HepG2 (cell line): ENCODE measurements around the gene TRPC4AP. TPM values are rescaled to one million over a fixed set of nuclear protein-coding genes. Genes with fewer than 3 reads are reported as not detected.

Source experiments
- ATAC-seq: fragments of 200-7000 bp; cut with Tn5 transposase; 3 replicates; pipeline ENCODE4 v1.9.1; 2020; ENCODE audit warnings: mild to moderate bottlenecking, moderate library complexity
- BruUV-seq: library from RNA; stranded (reverse); fragments of 400-500 nt; replicated peaks from 2 replicates; lab custom pipeline; 2021; lab: Mats Ljungman, UMichigan
- CTCF ChIA-PET: fragments of 300-600 bp; formaldehyde crosslinking; extraction: SDS; loops from one replicate; lab custom pipeline; 2021; ENCODE audit warnings: low total read pairs, inconsistent platforms, low intra/inter-chr PET ratio; lab: Yijun Ruan, JAX
- POLR2A ChIA-PET: fragments of 350-600 bp; sonication (Branson Sonifier 250); formaldehyde crosslinking; loops from one replicate; lab custom pipeline; 2020; ENCODE audit warnings: antibody characterized with exemption, inconsistent platforms; lab: Yijun Ruan, JAX
- DNase-seq: peaks from one replicate; pipeline ENCODE4 v3.0.0-alpha.2; 2015; ENCODE audit warnings: low spot score
- FAIRE-seq: peaks from 3 replicates; lab custom pipeline; 2011; peaks lifted over from hg19 to GRCh38; lab: Jason Lieb, UNC
- H2AFZ ChIP-seq: one replicate; pipeline ENCODE4 v1.6.1; 2011; ENCODE audit warnings: low read length, inconsistent platforms
- H3K27ac ChIP-seq: fragments of 300-600 bp; 3 replicates; pipeline ENCODE4 v1.8.0; 2011; ENCODE audit warnings: mixed run types, mild to moderate bottlenecking, mixed read lengths, low read length, inconsistent platforms; ENCODE audit not compliant: insufficient read depth; ENCODE audit errors: extremely low read length
- H3K27me3 ChIP-seq, 2 experiments: fragments of 200-600 bp in 1 of 2; 2 replicates in 1 of 2; 3 replicates in 1 of 2; pipeline versions ENCODE4 v1.6.0 to v1.8.0; 2011; ENCODE audit warnings: low read length in 2 of 2, mild to moderate bottlenecking in 2 of 2, moderate library complexity in 2 of 2, inconsistent platforms in 1 of 2; ENCODE audit not compliant: insufficient read depth in 2 of 2, control insufficient read depth in 1 of 2
- H3K36me3 ChIP-seq, 2 experiments: fragments of 200-600 bp in 1 of 2; replicated peaks in 1 of 2; 2 replicates in 1 of 2; 3 replicates in 1 of 2; pipeline versions ENCODE4 v1.5.1 to v1.8.0; 2011; ENCODE audit warnings: low read length in 2 of 2, inconsistent platforms in 1 of 2; ENCODE audit not compliant: insufficient read depth in 2 of 2, control insufficient read depth in 1 of 2
- H3K4me1 ChIP-seq: 2 replicates; pipeline ENCODE4 v1.5.1; 2012; ENCODE audit warnings: low read length, inconsistent platforms; ENCODE audit not compliant: insufficient read depth
- H3K4me2 ChIP-seq: 2 replicates; pipeline ENCODE4 v1.6.0; 2011; ENCODE audit warnings: low read depth, low read length, inconsistent platforms
- H3K4me3 ChIP-seq, 3 experiments: fragments of 200-600 bp in 1 of 3; sonication (generic), shearing (Covaris generic) in 1 of 3; replicated peaks in 1 of 3; 2 replicates each; pipeline ENCODE4 v1.5.1; 2011 to 2016; ENCODE audit warnings: low read length in 3 of 3, inconsistent platforms in 2 of 3, low read depth in 2 of 3, mild to moderate bottlenecking in 2 of 3, control low read depth in 1 of 3, mixed read lengths in 1 of 3; ENCODE audit not compliant: insufficient read depth in 1 of 3
- H3K79me2 ChIP-seq: one replicate; pipeline ENCODE4 v1.6.1; 2011; ENCODE audit warnings: low read length, inconsistent platforms; ENCODE audit not compliant: insufficient read depth
- H3K9ac ChIP-seq: 2 replicates; pipeline ENCODE4 v1.6.0; 2011; ENCODE audit warnings: mild to moderate bottlenecking, low read depth, low read length, inconsistent platforms; ENCODE audit not compliant: insufficient read depth
- H3K9me3 ChIP-seq: 2 replicates; pipeline ENCODE4 v1.5.1; 2012; ENCODE audit warnings: mild to moderate bottlenecking, low read length
- H4K20me1 ChIP-seq: 2 replicates; pipeline ENCODE4 v1.6.0; 2011; ENCODE audit warnings: inconsistent platforms, mild to moderate bottlenecking, low read length, moderate library complexity; ENCODE audit not compliant: insufficient read depth
- AGO2 ChIP-seq: fragments of 200-400 bp; formaldehyde crosslinking; optimal IDR thresholded peaks from 2 replicates; pipeline ENCODE3; 2017; ENCODE audit warnings: mild to moderate bottlenecking, low read depth, low read length, moderate library complexity
- ATF6 ChIP-seq: sonication (generic); formaldehyde crosslinking; conservative IDR thresholded peaks from 2 replicates; pipeline ENCODE4 v1.4.0; 2020; ENCODE audit warnings: missing genetic modification reagents
- BRD4 ChIP-seq: sonication (generic); formaldehyde crosslinking; IDR thresholded peaks from 2 replicates; pipeline ENCODE4 v1.4.0; 2020; ENCODE audit warnings: missing genetic modification reagents
- CBX5 ChIP-seq: sonication (generic); formaldehyde crosslinking; IDR thresholded peaks from 2 replicates; pipeline ENCODE4 v1.4.0; 2020; ENCODE audit warnings: missing genetic modification reagents, borderline replicate concordance
- MLX ChIP-seq: IDR thresholded peaks from 2 replicates; pipeline ENCODE4 v1.6.1; 2016
- NR0B2 ChIP-seq: sonication (generic); formaldehyde crosslinking; IDR thresholded peaks from 2 replicates; pipeline ENCODE4 v1.4.0; 2020; ENCODE audit warnings: mild to moderate bottlenecking, missing genetic modification reagents
- SMC3 ChIP-seq: IDR thresholded peaks from 2 replicates; pipeline ENCODE4 v1.6.1; 2011; ENCODE audit warnings: low read length, improper control_type of control experiment
- TCF12 ChIP-seq, 2 experiments: fragments of 450-650 bp in 1 of 2; sonication (generic) in 1 of 2; formaldehyde crosslinking in 1 of 2; IDR thresholded peaks; 2 replicates each; pipeline versions ENCODE4 v1.6.1 to v1.8.0; 2017 to 2022; ENCODE audit warnings: antibody characterized with exemption in 1 of 2, mild to moderate bottlenecking in 1 of 2, missing genetic modification reagents in 1 of 2, moderate library complexity in 1 of 2
- ZNF326 ChIP-seq: sonication (generic); formaldehyde crosslinking; IDR thresholded peaks from 2 replicates; pipeline ENCODE4 v1.4.0; 2020; ENCODE audit warnings: missing genetic modification reagents, borderline replicate concordance
- ZNF687 ChIP-seq: sonication (generic); formaldehyde crosslinking; IDR thresholded peaks from 2 replicates; pipeline ENCODE4 v1.5.1; 2020; ENCODE audit warnings: mild to moderate bottlenecking, missing genetic modification reagents, moderate library complexity
- ZNF768 ChIP-seq: sonication (generic); formaldehyde crosslinking; IDR thresholded peaks from 2 replicates; pipeline ENCODE4 v1.4.0; 2020; ENCODE audit warnings: missing genetic modification reagents
- WGBS: methylation state at CpG from one replicate; pipeline ENCODE4 v1.1.6; 2017; ENCODE audit warnings: low lambda C conversion rate; 5-methylcytosine and 5-hydroxymethylcytosine counted together
- in situ Hi-C: cut with HindIII; loops from 2 replicates; pipeline ENCODE4 v1.10.0; 2017; ENCODE audit warnings: low pct_unique_long_range_greater_than_20kb; ENCODE audit not compliant: extremely low pct_ligation_motif_present
- intact Hi-C: fragments of 100-400 bp; cut with micrococcal nuclease; formaldehyde crosslinking; loops from one replicate; pipeline ENCODE4 v1.10.0; 2022; ENCODE audit not compliant: unreplicated experiment
- polyA plus RNA-seq, 8 experiments: library from polyadenylated mRNA; depleted of rRNA in 3 of 8; stranded (reverse) in 7 of 8; unstranded in 1 of 8; fragments of >200 nt; fragmentation: Illumina TruSeq in 4 of 8; extraction: Trizol in 4 of 8; gene quantifications; 2 replicates each; pipeline versions ENCODE4 v1.2.1 to v1.2.3, GENCODE V29; 2011 to 2016; ENCODE audit warnings: low read depth in 4 of 8, missing spikeins in 1 of 8, mixed read lengths in 1 of 8; ENCODE audit not compliant: insufficient read depth in 1 of 8
- total RNA-seq, 5 experiments: library from RNA; depleted of rRNA; stranded (reverse); fragments of >200 nt; fragmentation: Illumina TruSeq; extraction: Trizol; gene quantifications; 2 replicates each; pipeline ENCODE4 v1.2.3, GENCODE V29; 2016; ENCODE audit warnings: low read depth in 1 of 5

TRPC4AP gene
- total and polyA plus RNA-seq, 2 of the 13 experiments (the other 11 are each of a cell fraction or from before 2014, with no cell fraction given): 136 to 137 TPM

GRCh38 chr20:35023624-35024023, 69.0 kb downstream of the TRPC4AP start:
- H4K20me1 ChIP-seq: peaks cover 4% of the 10 kb centered on the region; the same call in 1 of the 2 replicates
- no peak overlapping the region for H3K4me2 ChIP-seq
- H3K4me3 ChIP-seq: no peak overlapping the region
- POLR2A ChIA-PET: no interaction called here
- CTCF ChIA-PET: no interaction called here
- no peaks in the 10 kb centered on the region for H3K9me3 ChIP-seq
- no peaks in the 10 kb centered on the region for H3K79me2 ChIP-seq
- WGBS: over 99% methylated on average over 7 of the region's 7 CpGs
- no peak for FAIRE-seq
- H3K4me1 ChIP-seq: peaks cover 14% of the 10 kb centered on the region
- H3K27me3 ChIP-seq: no peaks in the 10 kb centered on the region
- H3K27ac ChIP-seq: no peak overlapping the region
- BruUV-seq: no TSS peak
- no peak for ATAC-seq
- intact Hi-C loops: no loop called here
- DNase-seq: no peak
- in situ Hi-C loops: no loop called here
- no peak overlapping the region for H2AFZ ChIP-seq
- TF ChIP-seq BRD4 (CRISPR knock-in tag) (no peak), ZNF687 (CRISPR knock-in tag) (0 out of 2 replicates have a peak, but pooled peaks have one; percentile 10), AGO2 (peak; percentile 35)
- no peak overlapping the region for H3K9ac ChIP-seq
- H3K36me3 ChIP-seq: peaks cover 50 to 93% of the 10 kb centered on the region in 2 experiments

GRCh38 chr20:35021831-35022230, 70.8 kb downstream of the TRPC4AP start:
- BruUV-seq: no TSS peak
- peaks cover 50 to 90% of the 10 kb centered on the region in 2 experiments for H3K36me3 ChIP-seq
- TF ChIP-seq TCF12 (IDR thresholded peaks at IDR 0.05) (no peak), TCF12 (CRISPR knock-in tag; IDR thresholded peaks at IDR 0.05) (no peak), ZNF768 (CRISPR knock-in tag) (no peak), SMC3 (no peak), ATF6 (CRISPR knock-in tag) (no peak), CBX5 (no peak), NR0B2 (CRISPR knock-in tag) (no peak), ZNF326 (no peak), MLX (CRISPR knock-in tag) (no peak)

More at GRCh38 chr20:35021831-35022230, 70.8 kb downstream of the TRPC4AP start:
- Histone ChIP-seq H3K27ac (no peak overlapping the region), H3K4me3 (no peak overlapping the region), H3K27me3 (no peaks in the 10 kb centered on the region), H3K9me3 (no peaks in the 10 kb centered on the region), H3K4me2 (no peak overlapping the region), H3K79me2 (no peaks in the 10 kb centered on the region), H4K20me1 (peaks cover 5% of the 10 kb centered on the region; the same call in 1 of the 2 replicates), H3K4me1 (peaks cover 14% of the 10 kb centered on the region), H2AFZ (no peak overlapping the region), H3K9ac (no peak overlapping the region)
- intact Hi-C loops: no loop called here
- DNase-seq (no peak), FAIRE-seq (no peak), ATAC-seq (no peak)
- POLR2A ChIA-PET: no interaction called here
- in situ Hi-C loops: no loop called here
- 100% methylated on average over 1 of the region's 1 CpG for WGBS
- CTCF ChIA-PET: no interaction called here
